HG03432 (cell line): ENCODE measurements around the gene IGSF21.

ENCODE experiments used
- ATAC-seq: cut with Tn5 transposase; IDR thresholded peaks from one replicate; pipeline ENCODE4 v1.9.1; 2021; ENCODE audit warnings: mild to moderate bottlenecking, moderate library complexity; ENCODE audit not compliant: unreplicated experiment

IGSF21 gene

DNA sequence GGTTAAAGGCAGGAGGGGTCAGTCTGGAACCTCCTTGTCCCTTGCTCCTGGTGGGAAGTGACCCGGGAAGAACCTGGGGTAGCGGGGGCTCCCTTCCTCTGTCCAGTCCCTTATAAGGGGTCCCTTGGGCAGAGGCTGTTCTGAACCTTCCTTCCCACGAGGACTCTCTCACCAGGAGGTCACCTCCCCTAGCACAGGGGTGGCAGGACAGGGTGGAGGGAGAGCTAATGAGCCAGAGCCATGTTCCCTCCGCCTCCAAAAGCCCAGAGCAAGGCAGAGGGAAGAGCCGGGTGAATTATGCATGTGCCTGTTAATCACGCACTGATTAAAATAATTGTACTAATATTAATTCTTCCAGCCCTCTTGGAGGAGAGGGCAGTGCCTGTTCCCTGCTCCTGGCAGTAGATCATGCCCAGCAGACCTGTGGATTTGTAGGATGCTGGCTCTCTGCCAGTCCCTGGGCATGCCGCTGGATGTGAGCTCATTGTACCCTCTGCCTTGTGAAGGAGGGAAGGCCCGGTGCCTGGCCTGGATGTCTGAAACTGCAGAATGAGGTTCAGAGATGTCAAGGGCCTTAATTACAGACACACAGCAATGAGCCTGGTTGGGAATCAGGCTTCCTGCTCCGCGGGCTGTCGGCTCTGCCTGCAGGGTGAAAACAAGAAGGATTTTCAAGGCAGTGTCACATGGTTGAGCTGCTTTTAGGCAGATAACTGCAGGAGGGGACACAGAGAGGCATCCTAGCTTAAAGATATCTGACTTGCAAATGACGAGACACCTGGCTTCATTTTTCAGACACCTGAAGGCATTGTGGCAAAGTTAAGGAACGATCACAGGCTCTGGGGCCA is 68.2 kb downstream of the IGSF21 start:
- ATAC-seq, result no peak

DNA sequence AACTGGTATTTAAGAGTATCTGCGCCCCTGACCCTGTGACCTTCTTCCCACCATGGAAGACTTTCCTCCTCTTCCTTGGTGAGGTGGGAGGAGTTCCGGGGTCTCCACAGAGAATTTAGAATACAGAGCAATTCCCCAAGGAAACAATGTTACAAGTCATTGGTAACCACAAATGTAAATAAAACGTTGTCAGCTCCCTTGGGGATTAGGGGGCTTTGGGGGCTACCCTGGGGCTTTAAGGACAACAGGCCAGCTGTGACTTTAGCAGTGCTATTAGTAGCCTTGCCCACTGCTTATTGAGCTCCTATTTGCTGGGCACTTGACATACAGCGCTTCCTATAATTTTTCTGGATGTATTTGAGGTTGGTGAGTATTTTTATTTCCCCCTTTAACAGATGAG is 69.0 kb downstream of the IGSF21 start:
- ATAC-seq, result no peak

DNA sequence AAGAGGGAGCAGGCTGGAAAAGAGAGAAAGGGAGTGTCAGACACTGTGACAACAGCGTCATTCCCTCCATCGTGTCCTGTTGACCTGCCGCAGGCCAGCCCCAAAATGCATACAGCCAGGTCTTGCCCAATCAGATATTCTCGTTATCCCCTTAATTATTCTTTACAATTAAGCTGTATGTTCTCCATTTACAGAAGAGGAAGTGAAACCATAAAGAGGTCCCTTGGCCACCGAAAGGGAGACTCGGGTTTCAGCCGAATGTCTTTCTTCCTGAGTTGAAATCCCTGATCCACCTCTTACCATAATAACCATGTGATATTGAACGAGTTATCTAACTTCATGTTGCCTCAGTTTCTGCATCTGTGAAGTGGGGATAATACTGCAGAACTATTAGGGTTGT is 70.5 kb downstream of the IGSF21 start:
- no peak for ATAC-seq

DNA sequence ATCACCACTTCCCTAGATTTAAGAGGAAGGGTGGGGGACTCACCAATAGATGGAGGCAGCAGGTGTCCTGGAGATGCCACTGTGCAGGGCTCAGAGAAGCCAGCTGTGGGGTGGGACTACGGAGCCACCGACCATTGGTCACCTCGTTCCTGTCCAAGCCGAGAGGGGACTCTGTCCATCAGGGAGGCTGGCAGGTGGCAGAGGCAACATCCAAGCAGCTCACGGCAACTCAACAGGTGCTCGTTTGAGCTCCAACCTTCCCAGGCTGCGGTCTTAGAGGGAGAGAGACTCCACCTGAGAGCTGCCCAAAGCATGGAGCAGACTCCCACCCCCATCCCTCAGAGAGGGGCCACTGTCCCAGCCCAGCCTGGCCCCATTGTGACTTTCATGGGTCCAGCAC is 71.4 kb downstream of the IGSF21 start:
- no peak for ATAC-seq

DNA sequence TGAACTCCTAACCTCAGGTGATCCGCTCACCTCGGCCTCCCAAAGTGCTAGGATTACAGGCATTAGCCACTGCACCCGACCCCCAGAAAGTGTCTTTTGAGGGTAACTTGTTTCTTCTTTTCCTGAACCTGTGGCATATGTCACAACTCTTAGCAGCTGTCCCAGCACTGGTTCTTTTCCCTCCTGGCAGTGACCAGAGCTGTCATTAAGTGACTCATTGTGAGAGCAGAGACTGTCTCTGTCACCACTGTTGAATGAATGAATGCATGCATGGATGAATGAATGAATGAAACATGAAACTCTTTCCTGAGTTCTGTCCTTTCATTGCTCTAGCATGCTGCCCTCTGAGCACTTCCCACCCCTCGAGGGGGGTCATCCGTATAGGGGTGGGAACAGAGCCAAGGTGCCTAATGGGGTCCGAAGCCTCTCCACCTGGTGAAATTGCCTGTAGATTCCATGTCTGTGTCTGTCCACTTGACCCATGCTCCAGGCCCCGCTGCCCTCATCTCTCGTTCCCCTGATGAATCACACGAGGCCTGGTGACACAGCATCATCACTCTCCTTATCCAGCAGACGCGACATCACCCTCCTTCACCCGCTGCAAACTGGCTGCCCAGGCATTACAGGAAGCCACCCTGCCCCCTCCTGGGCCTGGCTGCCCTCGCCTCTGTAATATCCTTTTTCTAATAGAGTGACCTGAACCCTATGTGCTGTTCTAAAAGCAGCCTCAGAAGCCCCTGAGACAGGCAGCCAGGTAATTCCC is 75.0 kb downstream of the IGSF21 start:
- ATAC-seq, result no peak

- no peak for ATAC-seq
These were observed 75.9 kb downstream of the IGSF21 start for GRCh38 chr1:18183533-18183932.

DNA sequence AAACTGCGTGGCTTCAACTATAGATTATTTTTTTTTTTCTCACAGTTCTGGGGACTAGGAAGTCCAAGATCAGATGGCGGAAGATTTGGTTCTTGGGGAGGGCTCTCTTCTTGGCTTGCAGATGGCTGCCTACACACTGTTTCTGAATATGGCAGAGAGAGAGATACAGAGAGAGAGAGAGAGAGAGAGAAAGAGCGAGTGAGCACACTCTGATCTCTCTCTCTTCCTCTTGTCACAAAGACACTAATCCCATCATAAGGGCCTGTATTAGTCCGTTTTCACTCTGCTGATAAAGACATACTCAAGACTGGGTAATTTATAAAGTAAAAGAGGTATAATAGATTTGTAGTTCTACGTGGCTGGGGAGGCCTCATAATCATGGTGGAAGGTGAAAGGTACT is 79.5 kb downstream of the IGSF21 start:
- ATAC-seq, result no peak

DNA sequence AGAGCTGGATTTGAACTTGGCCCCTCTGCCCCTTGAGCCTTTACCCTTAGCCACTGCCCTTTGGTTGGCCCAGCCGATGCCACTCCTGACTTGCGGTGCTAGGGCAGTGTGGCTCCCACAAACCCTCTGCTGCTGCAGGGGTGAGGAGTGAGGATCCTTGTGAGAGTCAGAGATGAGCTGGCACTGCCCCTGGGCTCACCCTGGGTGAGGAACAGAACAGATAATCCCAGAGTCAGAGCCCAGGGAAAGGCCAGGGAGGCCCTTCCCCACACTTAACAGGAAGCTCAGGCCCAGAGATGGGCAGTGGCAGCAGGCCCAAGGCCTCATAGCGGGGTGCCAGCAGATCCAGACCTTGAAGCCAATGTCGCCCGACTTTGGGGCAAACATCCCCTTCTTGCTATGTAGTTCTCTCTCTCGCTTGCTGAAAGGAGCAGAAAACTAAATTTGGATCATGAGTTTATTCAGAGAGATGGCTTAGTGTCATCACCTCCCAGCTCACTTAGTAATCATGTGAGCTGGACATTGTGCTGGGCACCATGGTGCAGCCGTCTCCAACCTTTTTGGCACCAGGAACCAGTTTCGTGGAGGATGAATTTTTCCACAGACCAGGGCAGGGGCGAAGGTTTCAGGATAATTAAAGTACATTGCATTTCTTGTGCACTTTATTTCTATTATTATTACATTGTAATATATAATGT is 81.4 kb downstream of the IGSF21 start:
- no peak for ATAC-seq

DNA sequence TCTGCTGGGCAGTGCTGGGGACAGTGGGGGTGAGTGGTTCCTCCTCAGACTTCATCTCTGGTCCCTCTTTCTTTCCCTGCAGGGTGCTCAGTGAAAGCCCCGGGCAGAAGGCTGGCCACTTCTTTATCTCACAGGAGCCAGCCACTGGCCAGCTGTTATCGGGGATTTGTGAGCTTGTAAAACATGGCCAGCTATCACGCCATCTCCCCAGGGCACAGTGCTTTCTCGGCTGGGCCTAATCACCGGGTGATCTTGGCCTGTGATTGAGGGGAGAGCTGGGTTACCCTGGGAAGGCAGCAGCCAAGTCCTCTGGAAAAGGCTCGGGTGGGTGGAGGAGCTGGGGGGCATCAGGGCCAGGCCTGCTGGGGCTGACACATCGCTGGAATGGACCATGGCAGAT is 83.0 kb downstream of the IGSF21 start:
- ATAC-seq, result no peak

- no peak for ATAC-seq
These were observed 83.4 kb downstream of the IGSF21 start for GRCh38 chr1:18191037-18191436.

- ATAC-seq, result no peak
These were observed 84.0 kb downstream of the IGSF21 start for GRCh38 chr1:18191481-18192155.

DNA sequence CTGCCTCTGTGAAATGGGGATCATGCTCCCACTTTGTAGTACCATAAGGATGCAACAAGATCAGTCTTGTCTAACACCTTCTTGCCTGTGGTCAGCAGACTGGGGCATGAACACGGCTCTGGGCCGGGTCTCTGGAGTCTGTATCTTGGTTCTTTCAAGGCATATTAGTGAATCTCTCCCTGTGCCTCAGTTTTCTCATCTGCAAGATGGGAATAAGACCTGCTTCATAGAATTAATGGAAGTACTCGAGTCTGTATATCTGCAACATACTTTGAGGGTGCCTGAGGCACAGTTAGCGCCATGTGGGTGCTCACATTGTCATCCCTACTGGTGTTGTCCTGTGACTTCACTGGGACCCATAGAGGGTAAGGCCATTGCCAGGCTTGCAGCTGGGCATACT is 84.6 kb downstream of the IGSF21 start:
- ATAC-seq, result no peak

DNA sequence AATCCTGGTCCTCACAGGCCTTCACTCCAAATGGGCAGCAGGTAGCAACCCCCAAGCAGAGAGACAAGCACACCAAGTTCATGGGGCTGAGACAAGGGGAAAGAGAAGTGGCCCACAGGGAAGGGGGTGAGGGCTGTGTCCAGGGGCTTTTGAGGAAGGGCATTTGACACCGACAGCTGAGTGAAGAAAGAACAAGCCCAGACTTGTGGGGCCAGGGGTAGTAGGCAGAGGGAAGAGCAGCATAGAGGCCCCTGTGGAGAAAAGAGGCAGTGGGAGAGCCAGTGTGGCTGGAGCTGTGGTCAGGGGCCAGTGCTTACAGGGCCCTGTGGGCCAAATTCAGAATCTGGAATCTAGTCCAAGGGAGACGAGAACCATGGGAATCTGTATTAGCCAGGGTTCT is 85.4 kb downstream of the IGSF21 start:
- ATAC-seq, result no peak

DNA sequence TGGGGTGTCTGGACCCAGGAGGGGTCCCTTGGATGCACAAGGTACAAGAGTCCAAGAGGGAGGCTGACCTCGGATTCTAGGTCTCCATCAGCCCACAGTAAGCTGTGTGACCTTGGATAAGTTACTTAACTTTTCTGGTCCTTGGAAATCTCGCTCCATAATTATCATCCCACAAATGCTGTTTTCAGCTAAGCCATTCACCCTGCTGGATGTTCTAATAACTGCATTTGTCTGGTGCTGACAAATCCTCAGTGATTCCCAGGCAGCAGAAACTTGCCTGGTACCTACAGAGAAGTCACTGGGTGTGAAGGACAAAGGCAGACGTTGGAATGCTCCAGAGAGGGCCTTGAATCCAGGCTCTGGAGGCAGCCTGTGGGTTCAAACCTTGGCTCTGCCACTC is 89.7 kb downstream of the IGSF21 start:
- ATAC-seq, result no peak

GRCh38 chr1:18198260-18198659 is 90.7 kb downstream of the IGSF21 start:
- no peak for ATAC-seq

- no peak for ATAC-seq
These were observed 91.9 kb downstream of the IGSF21 start for GRCh38 chr1:18199462-18199861.

DNA sequence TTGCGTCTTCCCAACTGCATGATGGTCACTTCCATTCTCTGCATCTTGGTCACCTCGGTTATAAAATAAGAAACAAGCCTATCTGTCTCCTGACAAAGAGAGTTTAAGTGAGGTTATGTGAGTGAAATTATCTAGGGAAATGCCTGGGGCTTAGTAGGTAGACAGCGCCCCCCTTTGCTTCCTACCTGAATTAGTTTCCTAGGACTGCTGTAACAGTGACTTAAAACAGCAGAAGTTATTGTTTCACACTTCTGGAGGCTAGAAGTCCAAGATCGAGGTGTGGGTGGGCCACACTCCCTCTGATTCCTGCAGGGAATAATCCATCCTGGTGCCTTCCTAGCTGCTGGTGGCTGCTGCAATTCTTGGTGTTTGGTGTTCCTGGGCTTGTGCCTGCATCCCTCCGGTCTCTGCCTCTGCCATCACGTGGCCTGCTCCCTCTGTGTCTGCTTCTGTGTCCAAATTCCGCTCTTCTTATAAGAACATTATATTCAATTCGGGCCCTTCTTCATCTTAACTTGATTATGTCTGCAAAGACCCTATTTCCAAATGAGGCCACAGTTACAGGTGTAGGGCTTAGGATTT is 92.6 kb downstream of the IGSF21 start:
- no peak for ATAC-seq

- no peak for ATAC-seq
These were observed 93.3 kb downstream of the IGSF21 start for GRCh38 chr1:18200918-18201317.

GRCh38 chr1:18201997-18202719 is 94.6 kb downstream of the IGSF21 start:
- ATAC-seq, result no peak

DNA sequence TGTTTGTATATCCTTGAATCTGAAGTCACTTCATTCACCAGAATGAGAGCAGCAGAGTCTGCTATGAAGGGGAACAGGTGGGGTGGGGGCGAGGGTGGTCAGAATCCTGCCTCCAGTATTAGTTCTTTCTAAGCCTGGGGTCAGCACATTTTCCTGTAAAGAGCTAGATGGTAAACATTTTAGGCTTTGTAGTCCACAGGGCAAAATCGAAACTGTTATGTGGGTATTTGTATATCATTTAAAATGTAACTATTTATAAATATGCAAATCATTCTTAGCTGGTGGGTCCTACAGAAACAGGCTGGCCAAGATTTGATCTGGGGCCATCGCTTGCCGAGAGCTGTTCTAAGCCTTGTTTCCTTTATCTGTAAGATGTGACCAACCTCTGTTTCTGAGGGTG is 96.0 kb downstream of the IGSF21 start:
- no peak for ATAC-seq
